Measurements from ENCODE around the gene PBX4.
"Not testable (repeated sequence)": the region's sequence is repeated elsewhere in the genome, so short reads cannot be mapped to it uniquely, and the experiment has no call there.

The PBX4 gene, protein sequence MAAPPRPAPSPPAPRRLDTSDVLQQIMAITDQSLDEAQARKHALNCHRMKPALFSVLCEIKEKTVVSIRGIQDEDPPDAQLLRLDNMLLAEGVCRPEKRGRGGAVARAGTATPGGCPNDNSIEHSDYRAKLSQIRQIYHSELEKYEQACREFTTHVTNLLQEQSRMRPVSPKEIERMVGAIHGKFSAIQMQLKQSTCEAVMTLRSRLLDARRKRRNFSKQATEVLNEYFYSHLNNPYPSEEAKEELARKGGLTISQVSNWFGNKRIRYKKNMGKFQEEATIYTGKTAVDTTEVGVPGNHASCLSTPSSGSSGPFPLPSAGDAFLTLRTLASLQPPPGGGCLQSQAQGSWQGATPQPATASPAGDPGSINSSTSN

DNA sequence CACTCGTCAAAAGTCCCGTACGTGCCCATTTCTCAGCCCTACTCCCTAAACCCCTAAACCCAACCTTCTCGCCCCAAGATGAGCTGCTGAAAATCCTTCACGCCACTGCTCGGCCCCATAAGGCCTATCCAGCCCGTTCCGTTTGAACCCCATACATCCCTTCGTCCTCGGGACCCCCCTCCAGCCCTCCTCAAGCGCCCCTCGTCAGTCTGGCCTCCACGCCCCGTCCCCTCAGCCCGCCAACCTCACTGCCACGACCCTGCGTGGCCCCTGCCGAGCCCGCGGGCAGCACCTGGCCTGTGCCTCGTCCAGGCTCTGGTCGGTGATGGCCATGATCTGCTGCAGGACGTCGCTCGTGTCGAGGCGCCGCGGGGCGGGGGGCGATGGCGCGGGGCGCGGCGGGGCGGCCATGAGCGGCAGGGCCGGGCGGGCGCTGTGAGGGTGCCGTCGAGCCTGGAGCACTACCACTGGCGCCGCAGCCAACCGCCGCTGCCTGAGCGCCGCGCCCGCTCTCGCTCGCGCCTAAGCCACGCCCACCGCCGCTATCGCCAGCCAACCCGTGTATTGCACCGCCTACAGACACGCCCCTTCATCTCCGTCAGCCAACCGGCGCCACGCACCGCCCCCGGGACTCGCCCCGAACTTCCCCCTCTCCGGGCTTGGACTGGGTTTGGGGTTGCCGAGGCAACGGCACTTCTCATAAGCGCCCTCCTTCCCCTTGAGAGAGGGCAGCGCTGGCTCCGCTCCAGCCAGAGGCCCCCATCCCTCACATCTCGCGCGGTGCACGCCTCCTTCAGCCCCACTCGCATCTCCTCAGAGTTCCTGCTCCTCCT is at the start of gene PBX4:
PBX4 (minus strand) TSS at position 469 of the 833 bp plus-strand sequence; CDS start at position 411, 58 bp downstream.
- DNase-seq, result peak; percentile 92

DNA sequence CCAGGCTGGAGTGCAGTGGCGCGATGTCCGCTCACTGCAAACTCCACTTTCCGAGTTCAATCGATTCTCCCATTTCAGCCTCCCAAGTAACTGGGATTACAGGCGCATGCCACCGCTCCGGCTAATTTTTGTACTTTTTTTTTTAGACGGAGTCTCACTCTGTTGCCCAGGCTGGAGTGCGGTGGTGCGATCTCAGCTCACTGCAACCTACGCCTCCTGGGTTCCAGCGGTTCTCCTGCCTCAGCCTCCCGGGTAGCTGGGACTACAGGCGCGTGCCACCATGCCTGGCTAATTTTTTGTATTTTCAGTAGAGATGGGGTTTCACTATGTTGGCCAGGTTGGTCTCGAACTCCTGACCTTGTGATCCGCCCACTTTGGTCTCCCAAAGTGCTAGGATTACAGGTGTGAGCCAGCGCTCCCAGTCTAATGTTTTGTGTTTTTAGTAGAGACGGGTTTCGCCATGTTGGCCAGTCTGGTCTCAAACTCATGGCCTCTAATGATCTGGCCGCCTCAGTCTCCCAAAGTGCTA is 47.0 kb upstream of the PBX4 start:
- not testable (repeated sequence) for DNase-seq

DNA sequence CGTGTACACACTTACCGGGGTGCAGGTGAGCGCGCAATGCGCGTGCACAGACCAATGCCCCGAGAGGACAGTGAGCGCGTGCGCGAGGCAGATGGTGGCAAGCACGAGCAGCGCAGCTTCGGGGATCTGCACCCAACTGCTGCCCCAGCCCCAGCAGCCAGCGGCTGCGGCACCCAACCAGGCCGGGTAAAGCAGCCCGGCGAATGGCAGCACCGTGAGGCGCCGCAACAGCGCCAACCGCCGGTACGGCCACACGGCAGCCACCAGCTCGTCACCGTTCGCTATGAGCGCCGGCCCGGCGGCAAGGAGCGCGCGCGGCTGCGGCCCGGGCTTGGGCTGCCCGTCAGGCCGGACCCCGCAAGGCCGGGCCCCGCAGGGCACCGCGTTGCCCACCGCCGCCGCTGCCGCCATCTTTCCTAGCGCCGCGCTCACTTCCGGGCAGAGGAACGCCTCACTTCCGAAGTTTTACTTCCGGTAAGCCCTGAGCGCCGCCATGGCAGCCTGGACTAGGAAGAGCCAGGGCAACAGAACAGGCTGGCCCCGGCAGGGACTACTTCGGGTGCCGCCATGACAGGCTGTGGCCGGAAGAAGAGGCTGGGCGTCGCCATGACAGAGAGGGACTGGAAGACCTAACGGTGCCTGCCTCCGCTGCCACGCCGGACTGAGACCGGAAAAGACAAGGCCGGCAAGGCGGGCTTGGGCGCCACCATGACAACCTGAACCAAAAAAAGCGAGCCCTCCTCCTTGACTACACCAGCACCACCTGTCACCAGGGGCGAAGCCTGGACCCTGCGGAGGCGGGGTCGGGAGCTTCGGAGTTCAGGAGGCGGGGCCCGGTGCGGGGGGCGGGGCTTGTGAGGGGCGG is 45.0 kb upstream of the PBX4 start, which contains the start of gene ATP13A1:
ATP13A1 (minus strand) TSS at position 421 of the 865 bp plus-strand sequence; CDS start at position 411, 10 bp downstream.
- peak; percentile 97 for DNase-seq

DNA sequence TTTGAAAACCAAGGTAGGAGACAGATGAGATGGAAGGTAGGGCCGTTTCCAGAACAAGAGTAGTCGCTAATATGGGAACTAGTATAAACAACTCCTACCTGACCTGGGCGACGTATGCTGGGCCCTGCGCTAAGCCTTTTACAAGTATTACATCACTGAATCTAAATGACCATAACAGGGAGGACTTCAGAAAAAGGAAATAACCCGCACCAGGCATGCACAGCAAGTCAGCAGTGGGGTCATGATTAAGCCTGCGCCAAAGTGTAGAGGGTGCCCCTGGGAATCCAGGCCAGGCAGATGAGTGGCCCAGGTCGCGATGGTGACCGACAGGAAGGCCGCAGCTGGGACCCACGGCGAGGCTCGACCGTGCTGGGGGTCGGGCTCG is 44.4 kb upstream of the PBX4 start:
- DNase-seq, result no peak

DNA sequence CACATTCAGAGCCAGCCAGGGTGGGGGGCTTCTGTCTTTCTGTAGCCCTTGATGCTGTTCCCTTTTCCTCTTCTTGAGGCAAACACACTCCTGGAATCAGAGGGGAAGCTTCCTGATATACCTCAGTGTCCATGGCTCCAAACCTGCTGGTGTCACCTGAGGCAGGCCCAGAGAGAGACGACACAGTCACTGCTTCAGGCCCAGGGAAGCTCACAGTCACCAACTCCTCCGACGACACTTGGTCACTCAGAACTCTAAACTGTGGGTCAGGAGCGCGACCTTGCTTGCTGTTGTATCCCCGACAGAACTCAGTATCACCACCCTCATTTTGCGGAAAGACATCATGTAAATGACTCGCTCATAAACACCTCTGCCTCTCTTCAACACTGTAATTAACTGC is 43.9 kb upstream of the PBX4 start:
- DNase-seq, result no peak

DNA sequence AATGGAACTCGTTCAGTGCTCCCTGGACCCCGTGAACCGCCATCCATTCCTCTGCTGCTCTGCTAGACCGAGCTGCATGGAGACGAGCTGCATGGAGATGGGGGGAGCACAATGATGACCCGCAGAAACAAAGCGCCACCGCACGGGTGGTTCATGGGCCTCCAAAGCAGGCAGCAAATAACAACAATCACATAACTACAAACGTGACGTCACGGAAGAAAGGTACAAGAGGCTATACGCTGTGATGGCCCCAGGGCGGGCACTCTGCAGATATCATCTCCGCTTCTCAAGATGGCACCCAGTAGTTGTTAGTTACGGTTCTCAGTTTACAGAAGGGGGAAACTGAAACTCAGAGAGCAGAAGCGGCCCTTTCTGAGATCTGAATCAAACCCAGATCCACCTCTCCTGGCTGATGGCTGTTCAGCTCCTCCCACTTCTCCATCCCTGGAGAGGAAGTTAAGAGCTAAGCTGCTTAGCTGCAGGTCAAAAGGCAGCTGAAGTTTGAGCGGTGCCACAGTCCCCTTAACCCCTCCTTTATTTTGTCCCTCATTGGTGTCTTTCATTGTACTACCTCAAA is 43.3 kb upstream of the PBX4 start:
- no peak for DNase-seq

DNA sequence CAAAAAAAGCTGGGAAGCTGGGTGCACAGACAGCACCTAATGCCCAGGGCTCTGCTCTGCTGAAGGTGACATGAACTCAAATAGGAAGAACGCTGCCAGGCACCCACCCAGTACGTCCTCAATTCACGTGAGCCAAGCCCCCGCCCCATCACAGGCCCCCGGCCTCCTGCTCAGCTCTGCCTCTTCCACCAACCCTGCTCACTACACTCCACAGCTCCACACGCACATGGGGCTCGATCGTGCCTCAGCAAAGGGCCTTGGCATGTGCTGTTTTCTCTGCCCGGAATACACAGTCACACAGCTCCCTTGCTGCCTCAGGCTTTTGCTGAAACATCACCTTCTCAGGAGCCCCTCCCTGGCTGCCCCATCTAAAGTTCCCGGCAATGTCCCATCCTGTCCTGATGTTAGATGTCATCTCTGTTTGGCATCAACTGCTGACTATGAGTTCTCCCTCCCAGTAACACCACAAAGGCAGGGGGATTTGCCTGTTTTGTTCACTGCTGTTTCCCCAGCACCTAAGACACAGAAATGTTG is 42.7 kb upstream of the PBX4 start:
- no peak for DNase-seq

DNA sequence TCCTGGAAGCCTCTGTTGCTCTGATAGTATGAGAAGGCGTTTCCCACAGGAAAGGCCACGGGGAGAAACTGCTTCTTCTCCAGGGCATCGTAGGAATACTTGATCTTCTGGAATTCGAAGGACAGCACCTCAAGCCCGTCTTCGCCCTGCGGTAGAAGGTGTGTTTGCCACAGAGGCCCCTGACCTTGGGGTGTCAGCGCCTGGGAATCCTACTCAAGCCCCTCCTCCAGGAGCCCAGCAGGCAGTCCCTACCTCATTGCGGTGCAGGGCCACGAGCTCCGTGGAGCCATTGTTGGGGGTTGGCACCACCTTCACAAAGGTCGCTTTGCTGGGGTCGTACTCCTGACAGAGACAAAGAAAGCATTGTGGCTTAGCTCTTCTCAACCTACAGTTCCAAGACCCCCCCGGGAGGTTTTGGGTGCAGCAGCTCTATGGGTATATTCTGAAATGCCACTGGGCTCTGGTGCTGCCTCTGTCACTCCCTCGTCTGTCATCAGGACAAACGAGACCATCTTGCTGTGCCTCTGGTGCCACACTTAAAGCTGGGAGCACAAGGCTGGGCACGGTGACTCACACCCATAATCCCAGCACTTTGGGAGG is 41.3 kb upstream of the PBX4 start:
- no peak for DNase-seq

DNA sequence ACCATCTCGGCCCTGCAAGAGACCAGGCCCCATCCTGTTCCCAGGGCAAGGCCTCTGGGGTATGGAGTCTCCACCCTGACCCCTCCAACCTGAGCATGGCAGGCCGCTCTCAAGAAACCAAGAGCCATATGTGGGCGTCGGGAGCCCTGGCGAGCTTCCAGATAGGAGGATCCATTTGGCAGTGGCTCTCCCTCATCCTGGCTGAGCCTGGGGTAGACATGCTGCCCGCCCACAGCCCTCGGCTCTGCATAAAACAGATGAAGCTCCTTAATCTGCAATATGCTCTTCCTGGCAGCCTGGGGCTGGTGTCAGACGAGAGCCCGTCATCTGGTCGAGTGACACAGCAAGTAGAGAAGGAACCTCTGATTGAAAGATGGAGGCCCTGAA is 38.9 kb upstream of the PBX4 start:
- no peak for DNase-seq

DNA sequence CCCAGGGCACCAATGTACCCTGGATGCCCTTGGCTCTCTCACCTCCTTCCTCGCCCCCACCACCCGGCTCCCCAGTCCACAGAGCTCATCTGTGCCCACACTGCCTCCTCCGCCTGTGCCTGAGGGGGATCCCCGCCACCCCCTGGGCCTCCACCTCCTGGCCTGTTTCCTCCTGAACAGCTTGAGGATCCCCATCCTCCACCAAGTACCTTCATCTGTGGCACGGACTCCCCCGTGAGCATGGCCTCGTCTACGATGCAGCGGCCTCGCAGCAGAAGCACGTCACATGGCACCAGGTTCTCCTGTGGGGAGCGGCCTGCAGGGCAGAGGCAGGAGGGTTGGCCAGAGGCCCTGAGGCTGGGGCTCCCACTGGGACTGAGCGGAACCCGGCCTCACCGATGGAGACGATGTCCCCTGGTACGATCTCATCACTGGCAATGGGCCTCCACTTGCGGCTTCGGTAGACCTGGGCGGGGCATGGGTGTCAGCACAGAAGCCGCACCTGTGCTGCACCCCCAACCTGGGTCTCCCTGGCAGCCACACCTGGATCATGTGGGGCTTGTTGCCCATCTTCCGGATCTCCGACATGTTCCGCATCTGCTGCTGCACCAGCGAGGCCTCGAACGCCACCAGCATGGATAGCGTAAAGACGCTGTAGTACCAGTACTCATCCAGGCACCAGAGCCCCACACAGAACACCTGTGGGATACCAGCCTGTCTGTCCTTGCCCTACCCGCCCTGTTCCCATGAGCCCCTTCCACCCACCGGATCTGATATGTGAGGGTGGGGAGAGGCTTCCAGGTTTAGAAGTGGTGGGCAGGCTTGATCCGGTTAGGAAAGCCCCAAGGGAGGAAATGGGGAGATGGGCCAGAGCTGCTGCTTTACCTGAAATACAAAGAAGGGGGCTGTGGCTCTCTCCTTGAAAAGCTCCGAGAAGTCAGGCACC is 38.2 kb upstream of the PBX4 start:
- no peak for DNase-seq

DNA sequence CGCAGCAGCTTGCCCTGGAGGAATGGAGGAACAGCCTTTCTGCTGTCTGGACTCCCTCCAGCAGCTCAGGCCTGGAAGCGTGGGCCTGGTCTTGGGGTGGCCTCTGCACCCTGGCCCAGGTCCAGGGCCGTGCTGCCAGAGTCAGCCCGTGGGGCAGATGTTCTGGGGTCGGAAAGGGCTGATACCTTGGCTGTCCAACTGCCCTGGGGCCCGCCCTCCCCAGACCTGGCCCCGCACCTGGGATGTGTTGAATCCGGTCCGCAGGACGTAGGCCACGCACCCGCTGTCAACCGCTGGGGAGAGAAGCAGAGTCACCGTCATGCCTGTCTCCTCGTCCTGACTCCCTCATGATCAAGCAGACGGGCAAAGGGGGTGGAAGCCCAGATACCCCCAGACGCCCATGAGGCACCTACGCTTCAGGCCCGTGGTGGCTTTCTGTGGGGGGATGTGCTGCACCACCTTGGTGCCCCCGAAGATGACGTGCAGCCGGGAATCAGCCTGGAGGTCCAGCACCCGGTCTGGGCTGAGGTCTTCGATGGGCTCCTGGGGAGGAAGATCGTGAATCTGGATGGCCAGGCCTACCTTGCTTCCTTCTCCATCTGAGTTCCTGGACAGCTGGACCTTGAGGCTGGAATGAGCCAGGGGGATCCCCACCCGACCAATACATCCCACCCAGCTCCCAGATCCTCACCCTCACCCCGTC is 37.3 kb upstream of the PBX4 start:
- no peak for DNase-seq

DNA sequence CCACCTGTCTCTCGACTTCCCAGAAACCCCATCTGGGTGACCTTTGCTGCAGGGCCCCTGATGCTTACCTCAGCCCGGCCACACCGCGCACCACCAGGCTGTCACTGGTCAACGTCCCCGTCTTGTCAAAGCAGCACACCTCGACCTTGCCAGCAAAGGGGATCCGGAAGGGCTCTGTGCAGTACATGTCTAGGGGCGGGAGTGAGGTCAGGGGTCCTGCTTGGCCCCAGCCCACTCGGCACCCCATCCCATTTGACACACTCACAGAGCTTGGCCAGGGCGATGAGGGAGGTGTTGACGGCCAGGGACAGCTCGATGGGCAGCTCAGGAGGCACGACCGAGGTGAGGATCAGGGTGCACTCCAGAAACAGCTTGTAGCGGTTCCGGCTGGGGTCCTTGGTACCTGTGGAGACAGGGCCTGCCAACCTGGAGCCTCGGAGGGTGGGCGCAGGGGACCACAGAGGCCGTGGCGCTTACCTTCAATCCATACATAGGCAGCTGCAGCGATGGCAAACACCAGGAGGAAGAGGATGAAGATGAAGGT is 36.6 kb upstream of the PBX4 start:
- no peak for DNase-seq

DNA sequence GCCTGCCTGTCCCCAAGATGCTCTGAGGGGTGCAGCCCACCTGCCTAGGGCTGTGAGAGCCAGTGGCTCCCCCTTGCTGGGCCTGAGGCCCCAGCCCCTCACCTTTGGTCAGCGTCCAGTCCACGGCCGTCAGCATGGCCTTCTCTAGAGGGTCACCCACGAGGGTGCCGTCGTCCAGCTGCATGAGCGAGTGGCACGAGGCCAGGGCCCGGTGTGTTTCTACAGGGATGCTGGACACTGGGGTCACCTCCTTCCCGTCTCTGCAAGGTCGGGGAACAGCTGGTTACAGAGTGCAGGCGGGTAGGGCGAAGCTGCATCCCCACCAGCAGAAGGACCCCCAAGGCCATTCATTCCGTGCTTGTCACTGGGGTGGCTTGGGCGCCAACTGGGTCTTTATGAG is 36.0 kb upstream of the PBX4 start:
- no peak for DNase-seq

DNA sequence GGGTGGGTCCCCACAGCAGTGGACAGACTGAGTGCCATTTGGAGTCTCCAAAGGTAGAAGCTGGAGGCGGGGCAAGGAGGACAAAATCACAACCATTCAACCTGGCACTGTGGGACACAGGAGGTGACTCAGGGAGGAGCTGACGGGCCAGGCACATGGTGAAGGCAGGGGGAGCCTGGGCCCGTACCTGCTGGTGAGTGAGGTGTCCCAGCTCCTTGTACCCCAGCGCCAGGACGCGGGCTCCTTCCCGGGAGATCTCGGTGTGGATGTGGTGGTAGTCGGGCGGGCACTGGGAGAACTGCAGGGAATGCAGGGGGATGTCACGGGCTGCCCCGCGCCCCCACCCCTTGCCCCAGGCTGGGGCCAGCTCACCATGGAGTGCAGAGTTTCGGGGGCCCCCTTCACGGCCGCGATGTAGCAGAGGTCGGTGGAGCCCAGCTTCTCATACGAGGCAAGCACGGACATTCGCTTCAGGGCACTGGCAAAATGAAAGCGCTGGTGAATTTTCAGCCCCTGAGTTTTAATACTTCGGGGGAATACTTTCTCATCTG is 35.2 kb upstream of the PBX4 start:
- no peak for DNase-seq

DNA sequence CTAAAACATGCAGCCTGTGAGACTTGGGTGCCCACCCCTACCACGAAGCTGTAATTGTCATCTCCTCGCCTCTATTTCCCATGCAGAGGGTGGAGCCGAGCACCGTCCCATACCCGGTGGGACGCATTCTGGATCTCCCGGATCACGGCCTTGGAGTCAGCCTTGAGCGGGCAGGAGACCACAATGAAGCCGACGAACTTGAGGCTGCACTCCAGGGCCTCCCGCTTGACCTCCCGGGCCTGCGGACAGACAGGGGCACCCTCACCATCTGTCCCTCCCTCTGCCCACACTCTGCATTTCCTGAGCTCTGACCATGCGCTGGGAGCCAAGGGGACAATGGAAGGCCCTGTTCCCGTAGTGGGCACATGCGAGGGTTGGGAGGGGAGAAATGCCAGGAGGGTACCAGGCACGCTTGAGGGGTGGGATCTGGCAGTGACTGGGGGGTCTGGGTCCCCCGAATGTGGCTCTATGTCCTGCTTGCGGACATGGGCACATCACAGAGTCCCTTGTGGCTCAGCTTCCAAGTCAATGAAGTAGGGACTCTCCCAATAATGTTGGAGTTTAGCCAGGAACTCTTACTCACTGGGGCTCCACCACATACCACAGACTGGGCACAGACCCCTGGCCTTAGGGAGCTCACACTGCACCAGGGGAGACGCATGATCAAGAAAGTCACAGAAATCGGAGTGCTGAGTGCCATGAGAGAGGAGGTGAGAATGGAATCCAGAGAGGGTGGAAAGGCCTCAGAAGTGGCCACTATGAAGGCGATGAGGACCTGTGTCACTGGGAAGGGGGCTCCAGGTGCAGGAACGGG is 34.2 kb upstream of the PBX4 start:
- no peak for DNase-seq

DNA sequence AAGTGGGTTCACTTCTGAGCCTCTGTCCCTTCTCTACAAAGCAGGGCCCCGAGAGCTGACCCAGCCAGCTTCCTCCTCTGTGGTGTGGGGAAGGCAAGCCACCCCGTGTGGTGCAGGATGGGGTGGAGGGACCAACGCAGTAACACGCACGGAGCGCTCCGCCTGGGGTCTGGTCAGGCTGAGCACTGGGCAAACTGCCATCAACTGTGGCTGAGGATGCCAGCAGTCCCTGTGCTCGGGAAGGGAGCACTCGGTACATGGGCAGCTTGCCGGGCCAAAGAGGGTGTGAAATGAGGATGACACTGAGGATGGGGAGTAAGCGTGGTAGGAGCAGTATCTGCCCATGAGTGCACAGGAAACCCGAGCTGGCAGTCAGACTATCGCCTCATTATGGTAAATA is 32.6 kb upstream of the PBX4 start:
- no peak for DNase-seq

DNA sequence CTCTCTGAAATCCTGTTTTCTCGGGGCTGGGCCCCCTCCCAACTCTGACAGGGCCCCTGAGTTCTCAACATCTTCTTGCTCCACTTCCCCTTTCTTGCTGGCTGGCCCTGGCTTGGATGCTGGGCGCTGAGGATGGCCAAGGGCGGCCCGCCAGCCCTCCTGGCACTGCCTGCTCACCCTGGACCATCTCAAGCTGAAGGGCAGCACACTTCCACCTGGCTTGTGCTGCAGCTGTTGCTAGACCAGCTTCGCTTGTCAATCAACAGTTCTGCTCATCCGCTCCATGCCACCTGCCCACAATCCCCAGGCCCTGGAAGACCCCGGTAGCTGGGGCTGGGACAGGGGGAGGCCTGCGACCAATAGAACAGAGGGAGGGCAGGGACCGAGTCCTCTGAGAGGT is 31.8 kb upstream of the PBX4 start:
- no peak for DNase-seq

DNA sequence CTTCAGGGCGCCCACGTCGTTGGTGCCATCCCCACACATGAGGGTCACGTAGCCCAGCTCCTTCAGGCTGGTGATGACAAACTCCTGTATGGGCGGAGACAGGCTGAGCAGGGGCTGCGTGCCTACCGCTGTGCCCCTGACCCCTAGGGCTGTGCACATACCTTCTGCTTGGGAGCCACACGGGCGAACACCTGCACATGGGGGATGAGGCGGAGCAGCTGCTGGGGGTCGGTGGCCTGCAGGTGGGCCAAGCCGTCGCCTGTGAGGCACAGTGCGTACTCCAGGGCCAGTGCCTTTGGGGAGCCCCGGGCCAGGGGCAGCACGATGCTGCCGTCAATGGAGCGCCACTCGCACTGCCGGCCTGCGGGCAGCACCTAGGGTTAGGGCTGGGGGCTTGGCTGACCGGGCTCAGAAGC is 31.1 kb upstream of the PBX4 start:
- DNase-seq, result no peak
